Stimulated activated naive CD8-positive, alpha-beta T cell treated with anti-CD3 and anti-CD28 coated beads, Interleukin-15, Interleukin-2, amounts not matched to agents 100 U/mL and 50 U/mL, for 24 hours (primary cell): ENCODE results near the gene NAA25.
A peak's percentile ranks its signal among the peaks of the same experiment; 100 is the strongest.
"Not testable (repeated sequence)": the region's sequence is repeated elsewhere in the genome, so short reads cannot be mapped to it uniquely, and the experiment has no call there.

Experiments used
- ATAC-seq: fragments of 150-1000 bp; cut with Tn5 transposase; one replicate; pipeline ENCODE4 v1.10.0; 2021
- DNase-seq: peaks from one replicate; pipeline ENCODE4 v3.0.0; 2021

Gene NAA25

DNA sequence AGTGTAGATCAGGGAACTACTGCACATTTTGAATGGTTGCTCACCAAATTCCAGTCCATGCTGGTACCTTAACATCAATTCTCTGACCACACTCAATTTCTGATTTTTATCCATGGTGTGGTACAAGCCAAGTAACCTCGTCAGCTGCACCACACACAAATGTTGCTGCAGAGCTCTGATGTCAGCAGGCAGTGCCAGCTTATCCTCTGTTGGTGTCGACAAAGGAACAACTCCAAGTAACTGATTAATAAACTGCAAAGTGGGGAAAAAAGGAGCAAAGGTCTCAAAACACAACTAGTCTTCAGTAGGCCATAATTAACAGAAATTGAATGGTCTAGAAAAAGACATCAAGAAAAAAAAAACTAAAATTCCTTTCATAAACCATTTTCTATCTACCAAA, 47.4 kb downstream of the NAA25 start:
- DNase-seq (no peak), ATAC-seq (no peak)

DNA sequence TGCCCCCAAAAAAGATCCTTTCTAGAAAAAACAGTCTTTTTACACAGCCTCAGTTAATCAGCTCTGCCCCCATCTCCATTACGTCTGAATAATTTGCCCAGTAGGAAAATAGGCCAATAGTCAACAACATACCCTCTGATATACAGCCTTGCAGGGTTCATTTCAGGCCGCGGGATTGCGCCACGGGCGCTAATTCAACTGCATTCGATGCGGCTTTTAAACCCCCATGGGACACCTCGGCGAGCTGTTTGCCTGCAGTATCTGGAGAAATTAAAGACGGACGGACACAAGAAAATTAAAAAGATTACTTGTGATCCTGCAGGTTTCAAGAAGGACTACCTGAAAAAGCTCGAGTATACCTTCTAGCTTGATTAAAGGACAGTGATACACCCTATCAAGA, 59.2 kb downstream of the NAA25 start:
- ATAC-seq (no peak), DNase-seq (no peak)

- DNase-seq (no peak), ATAC-seq (no peak)
Observed at GRCh38 chr12:112046003-112046402, 62.6 kb downstream of the NAA25 start.

GRCh38 chr12:112036614-112037013, 72.0 kb downstream of the NAA25 start:
- DNase-seq, ATAC-seq: not testable (repeated sequence)

- ATAC-seq (no peak), DNase-seq (no peak)
Observed at GRCh38 chr12:112035219-112035785, 73.3 kb downstream of the NAA25 start.

GRCh38 chr12:112032292-112032691, 76.3 kb downstream of the NAA25 start:
- ATAC-seq (no peak), DNase-seq (no peak)

DNA sequence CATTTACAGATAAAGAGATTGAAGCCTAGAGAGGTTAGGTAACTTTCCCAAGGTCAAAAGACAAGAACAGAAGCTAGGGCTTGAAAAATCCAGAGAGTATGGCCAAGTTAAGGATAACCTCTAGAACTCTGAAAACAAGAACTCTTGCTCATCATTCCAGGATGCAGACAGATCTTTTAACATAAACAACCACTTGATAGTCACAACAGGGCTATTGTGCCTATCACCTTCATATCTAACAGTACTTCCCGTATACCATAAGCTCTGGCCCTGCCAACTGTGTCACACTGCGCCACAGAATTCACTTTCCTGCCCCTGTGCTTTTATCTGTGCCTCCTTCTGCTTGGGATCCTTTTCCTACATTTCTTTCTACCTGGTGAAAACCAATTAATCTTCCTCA, 77.1 kb downstream of the NAA25 start:
- ATAC-seq: no peak
- no peak for DNase-seq

- ATAC-seq: no peak
- DNase-seq: no peak
Observed at GRCh38 chr12:112029301-112029700, 79.3 kb downstream of the NAA25 start.

GRCh38 chr12:112025808-112026375, 82.7 kb downstream of the NAA25 start:
- DNase-seq (no peak), ATAC-seq (peak; percentile 10)

- no peak for ATAC-seq
- no peak for DNase-seq
Observed at GRCh38 chr12:112023759-112024396, 84.7 kb downstream of the NAA25 start.

DNA sequence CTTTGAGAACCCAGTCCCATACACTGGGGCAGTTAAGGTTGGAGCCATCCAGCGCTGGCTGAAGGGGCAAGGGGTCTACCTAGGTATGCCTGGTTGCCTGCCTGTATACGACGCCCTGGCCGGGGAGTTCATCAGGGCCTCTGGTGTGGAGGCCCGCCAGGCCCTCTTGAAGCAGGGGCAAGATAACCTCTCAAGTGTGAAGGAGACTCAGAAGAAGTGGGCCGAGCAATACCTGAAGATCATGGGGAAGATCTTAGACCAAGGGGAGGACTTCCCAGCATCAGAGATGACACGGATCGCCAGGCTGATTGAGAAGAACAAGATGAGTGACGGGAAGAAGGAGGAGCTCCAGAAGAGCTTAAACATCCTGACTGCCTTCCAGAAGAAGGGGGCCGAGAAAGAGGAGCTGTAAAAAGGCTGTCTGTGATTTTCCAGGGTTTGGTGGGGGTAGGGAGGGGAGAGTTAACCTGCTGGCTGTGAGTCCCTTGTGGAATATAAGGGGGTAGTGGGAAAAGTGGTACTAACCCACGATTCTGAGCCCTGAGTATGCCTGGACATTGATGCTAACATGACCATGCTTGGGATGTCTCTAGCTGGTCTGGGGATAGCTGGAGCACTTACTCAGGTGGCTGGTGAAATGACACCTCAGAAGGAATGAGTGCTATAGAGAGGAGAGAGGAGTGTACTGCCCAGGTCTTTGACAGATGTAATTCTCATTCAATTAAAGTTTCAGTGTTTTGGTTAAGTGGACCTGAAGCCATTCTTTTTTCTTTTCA, 86.2 kb downstream of the NAA25 start:
- no peak for DNase-seq
- ATAC-seq: no peak

- ATAC-seq (no peak), DNase-seq (no peak)
Observed at GRCh38 chr12:112020947-112021457, 87.6 kb downstream of the NAA25 start.

DNA sequence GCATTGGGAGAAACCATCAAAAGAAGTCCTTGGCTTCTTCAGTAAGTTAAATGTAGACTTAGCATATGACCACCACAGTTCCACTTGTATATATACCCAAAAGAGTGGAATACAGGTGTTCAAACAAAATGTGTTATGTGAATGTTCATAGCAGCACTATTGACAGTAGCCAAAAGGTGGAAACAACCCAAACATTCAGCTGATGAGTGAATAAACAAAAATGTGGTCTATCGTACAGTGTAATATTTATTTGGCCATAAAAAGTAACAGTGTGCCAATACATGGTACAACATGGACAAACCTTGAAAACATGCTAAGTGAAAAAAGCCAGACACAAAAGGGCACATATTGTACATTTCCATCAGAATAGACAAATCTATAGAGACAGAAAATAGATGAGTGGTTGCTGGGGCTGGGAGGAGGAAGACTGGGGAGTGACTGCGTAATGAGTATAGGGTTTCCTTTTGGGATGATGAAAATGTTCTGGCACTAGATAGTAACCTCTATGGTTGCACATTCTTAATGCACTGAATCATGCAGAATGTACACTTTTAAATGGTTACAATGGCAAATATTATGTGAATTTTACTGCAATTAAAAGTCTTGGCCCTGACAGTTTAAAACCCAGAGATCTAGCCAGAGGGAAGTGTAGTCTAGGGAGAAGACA, 89.9 kb downstream of the NAA25 start:
- DNase-seq (no peak), ATAC-seq (no peak)

GRCh38 chr12:112017041-112017440, 91.5 kb downstream of the NAA25 start:
- no peak for DNase-seq
- no peak for ATAC-seq

GRCh38 chr12:112015938-112016337, 92.6 kb downstream of the NAA25 start:
- ATAC-seq: no peak
- DNase-seq: no peak

DNA sequence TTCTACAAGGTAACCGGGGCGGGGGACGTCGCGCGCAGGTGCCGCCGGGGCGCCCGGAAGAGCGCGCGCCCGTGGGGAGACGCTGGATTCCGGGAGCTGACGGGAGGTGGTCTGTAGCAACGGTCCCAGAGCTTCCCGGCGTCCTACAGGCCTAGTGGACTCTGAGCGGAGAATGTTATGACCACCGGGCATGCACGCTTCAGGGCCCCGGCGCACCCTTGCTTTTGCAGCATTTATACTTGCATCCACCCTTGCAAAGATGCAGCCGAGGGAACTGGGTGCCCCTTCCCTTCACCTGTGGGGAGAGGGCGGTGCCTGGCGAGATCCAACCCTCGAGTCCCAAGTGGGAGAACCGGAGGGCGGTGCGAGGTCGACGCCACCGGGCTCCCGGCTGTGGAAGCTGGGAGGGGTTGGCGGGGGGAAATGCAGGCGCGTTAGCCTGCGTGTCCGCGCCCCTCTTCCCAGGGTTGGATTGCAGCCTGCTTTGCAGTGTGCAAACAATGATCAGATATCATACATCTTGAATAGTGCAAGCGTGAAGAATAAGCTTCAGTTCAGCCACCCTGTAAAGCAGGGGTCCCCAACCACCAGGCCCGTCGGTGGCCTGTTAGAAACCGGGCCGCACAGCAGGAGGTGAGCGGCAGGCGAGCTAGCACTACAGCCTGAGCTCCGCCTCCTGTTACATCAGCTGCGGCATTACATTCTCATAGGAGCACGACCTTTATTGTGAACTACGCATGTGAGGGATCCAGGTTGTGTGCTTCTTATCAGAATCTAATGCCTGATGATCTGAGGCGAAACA, 94.8 kb downstream of the NAA25 start:
- DNase-seq: peak; percentile 78
- peak; percentile 62 for ATAC-seq

DNA sequence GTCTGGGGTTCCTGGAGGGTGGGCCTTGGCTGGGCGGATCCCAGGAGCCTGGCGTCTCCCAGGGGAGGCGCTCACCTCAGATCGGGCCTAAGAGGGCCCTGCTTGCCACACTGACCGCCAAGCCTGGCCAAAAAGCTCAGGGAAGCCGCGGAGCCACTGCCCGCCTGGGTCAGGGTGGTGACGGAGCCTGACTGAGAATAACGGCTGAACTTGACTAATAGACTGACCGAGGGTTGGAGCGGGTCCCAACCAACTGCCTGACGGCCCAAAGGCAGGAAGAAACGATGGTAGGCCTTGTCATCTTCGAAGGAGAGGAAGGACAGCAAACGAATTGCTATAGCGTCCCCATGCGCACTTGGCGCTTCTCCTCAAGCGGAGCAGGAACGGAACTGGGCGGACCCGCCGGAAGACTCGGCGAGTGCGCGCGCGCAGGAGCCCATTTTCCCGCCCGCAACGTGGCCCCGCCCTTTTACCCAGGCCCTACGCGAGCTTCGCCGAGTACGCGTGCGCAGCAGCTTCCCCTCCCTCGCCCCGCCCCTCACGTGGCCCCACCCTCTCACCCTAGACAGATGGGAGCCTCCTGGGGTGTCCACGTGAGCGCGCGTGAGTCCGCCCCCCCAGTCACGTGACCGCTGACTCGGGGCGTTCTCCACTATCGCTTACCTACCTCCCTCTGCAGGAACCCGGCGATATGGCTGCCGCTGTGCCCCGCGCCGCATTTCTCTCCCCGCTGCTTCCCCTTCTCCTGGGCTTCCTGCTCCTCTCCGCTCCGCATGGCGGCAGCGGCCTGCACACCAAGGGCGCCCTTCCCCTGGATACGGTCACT, 95.6 kb downstream of the NAA25 start, which contains the start of the genes ERP29 and TMEM116:
TSS of gene ERP29 (plus strand) at position 652 of the 826 bp plus-strand sequence. CDS start at position 692, 40 bp downstream.
TSS of gene TMEM116 (minus strand) at position 391 of the 826 bp plus-strand sequence. CDS start 7,895 bp downstream, outside the sequence.
- ATAC-seq: peak; percentile 86

GRCh38 chr12:112011685-112012084, 96.9 kb downstream of the NAA25 start:
- DNase-seq (no peak), ATAC-seq (no peak)

More for the DNA sequence above, 95.6 kb downstream of the NAA25 start, which contains the start of the genes ERP29 and TMEM116:
- peak; percentile 100 for DNase-seq

DNA sequence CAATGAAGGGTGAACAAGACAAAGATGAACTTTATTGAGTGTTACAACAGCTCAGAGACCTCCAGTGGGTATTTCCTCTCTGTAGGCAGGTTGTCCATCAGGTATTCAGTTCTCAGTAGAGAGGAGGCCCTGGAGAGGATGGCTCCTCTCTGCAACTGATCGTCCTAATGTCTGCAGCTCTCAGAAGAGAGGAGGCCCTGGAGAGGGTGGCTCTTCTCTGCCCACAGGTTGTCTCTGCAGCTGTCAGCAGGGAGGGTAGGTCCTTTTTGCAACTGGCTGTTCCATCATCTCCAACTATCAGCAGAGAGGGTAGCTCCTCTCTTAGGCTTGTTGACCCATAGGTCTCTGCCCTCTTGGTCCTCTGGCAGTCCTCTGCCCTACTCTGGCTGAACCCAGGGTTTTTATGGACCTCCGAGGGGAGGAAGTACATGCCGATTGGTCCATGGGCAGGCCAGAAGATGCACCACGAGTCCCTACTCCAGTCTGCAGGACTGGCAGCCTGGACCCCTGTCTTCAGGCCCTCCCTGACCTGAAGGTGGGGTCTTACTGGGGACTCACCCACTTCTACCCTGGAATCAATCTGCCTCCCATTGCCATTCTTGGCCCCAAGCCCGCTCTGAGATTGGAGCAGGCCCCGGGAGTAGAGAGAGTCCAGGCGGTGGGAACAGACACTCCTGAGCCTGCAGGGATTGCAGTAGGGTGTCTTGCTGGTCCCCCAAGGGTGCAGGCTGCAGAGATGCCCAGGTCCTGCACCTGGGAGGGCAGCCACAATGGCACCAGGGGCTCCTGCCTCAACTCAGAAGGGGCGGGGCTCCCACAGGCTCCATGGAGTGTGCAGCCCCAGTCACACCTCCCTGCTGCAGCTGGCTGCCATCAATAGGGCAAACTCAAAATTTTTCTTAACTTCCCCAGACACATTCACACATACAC, 97.9 kb downstream of the NAA25 start:
- no peak for DNase-seq

More for the DNA sequence above, 97.9 kb downstream of the NAA25 start:
- ATAC-seq: no peak
